Measurements from ENCODE around the gene PRSS53.

The PRSS53 gene

GRCh38 chr16:31133046-31133501 lies 44.3 kb upstream of the PRSS53 start:
- H3K4me3 ChIP-seq (ENCODE audit: low read depth, low read length): no peak overlapping the region
- no peak for TF ChIP-seq CTCF (IDR thresholded peaks at IDR 0.05; ENCODE audit: control insufficient read depth, extremely low read depth, insufficient read depth)
- no peak for DNase-seq (ENCODE audit: low read depth)

- no peak for DNase-seq (ENCODE audit: low read depth)
- no peak overlapping the region for H3K4me3 ChIP-seq (ENCODE audit: low read depth, low read length)
- TF ChIP-seq CTCF (IDR thresholded peaks at IDR 0.05; ENCODE audit: control insufficient read depth, extremely low read depth, insufficient read depth): no peak
These were observed 43.7 kb upstream of the PRSS53 start for GRCh38 chr16:31132303-31132979.

GRCh38 chr16:31131841-31132271 lies 43.1 kb upstream of the PRSS53 start:
- no peak for DNase-seq (ENCODE audit: low read depth)
- H3K4me3 ChIP-seq (ENCODE audit: low read depth, low read length): no peak overlapping the region
- no peak for TF ChIP-seq CTCF (IDR thresholded peaks at IDR 0.05; ENCODE audit: control insufficient read depth, extremely low read depth, insufficient read depth)

GRCh38 chr16:31131416-31131815 lies 42.7 kb upstream of the PRSS53 start:
- DNase-seq (ENCODE audit: low read depth): no peak
- TF ChIP-seq CTCF (IDR thresholded peaks at IDR 0.05; ENCODE audit: control insufficient read depth, extremely low read depth, insufficient read depth): no peak
- H3K4me3 ChIP-seq (ENCODE audit: low read depth, low read length): no peak overlapping the region

- DNase-seq (ENCODE audit: low read depth): peak; percentile 92
- no peak overlapping the region for H3K4me3 ChIP-seq (ENCODE audit: low read depth, low read length)
- TF ChIP-seq CTCF (IDR thresholded peaks at IDR 0.05; ENCODE audit: control insufficient read depth, extremely low read depth, insufficient read depth): no peak
These were observed 42.2 kb upstream of the PRSS53 start for GRCh38 chr16:31130899-31131298.

- TF ChIP-seq CTCF (IDR thresholded peaks at IDR 0.05; ENCODE audit: control insufficient read depth, extremely low read depth, insufficient read depth): no peak
- no peak overlapping the region for H3K4me3 ChIP-seq (ENCODE audit: low read depth, low read length)
These were observed 41.7 kb upstream of the PRSS53 start for GRCh38 chr16:31130336-31130891.

More at GRCh38 chr16:31130336-31130891, 41.7 kb upstream of the PRSS53 start:
- no peak for DNase-seq (ENCODE audit: low read depth)
